HG03575 (cell line): Measurements from ENCODE around the gene STT3B.
"Not testable (repeated sequence)": the region's sequence is repeated elsewhere in the genome, so short reads cannot be mapped to it uniquely, and the experiment has no call there.

ENCODE experiments used
- ATAC-seq: cut with Tn5 transposase; IDR thresholded peaks from one replicate; pipeline ENCODE4 v1.9.1; 2021; ENCODE audit not compliant: unreplicated experiment, insufficient number of reproducible peaks, low FRiP score; ENCODE audit errors: extremely low read depth

Gene STT3B

DNA sequence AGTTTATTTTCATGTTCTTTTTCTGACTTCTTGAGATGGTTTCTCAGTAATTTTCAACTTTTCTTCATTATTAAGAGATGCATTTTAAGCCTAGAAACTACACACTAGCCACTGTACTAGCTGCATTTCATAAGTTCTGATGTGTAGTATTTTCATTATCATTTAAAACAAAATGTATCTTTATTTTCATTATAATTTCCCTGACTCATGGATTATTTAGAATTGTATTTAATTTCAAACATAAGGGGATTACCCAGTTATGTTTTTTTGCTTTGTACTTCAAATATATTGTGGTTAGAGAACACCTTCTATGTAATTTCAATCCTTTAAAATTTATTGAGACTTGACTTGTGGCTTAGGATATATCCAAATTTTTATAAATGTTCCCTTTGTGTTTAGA is 44.5 kb downstream of the STT3B start:
- no peak for ATAC-seq

- no peak for ATAC-seq
Observed at GRCh38 chr3:31579828-31580227, 47.1 kb downstream of the STT3B start.

GRCh38 chr3:31580645-31581044 is 47.9 kb downstream of the STT3B start:
- no peak for ATAC-seq

GRCh38 chr3:31581660-31582059 is 48.9 kb downstream of the STT3B start:
- ATAC-seq, result no peak

GRCh38 chr3:31589228-31589627 is 56.5 kb downstream of the STT3B start:
- no peak for ATAC-seq

- no peak for ATAC-seq
Observed at GRCh38 chr3:31590650-31591049, 57.9 kb downstream of the STT3B start.

GRCh38 chr3:31592764-31593163 is 60.0 kb downstream of the STT3B start:
- ATAC-seq, result no peak

DNA sequence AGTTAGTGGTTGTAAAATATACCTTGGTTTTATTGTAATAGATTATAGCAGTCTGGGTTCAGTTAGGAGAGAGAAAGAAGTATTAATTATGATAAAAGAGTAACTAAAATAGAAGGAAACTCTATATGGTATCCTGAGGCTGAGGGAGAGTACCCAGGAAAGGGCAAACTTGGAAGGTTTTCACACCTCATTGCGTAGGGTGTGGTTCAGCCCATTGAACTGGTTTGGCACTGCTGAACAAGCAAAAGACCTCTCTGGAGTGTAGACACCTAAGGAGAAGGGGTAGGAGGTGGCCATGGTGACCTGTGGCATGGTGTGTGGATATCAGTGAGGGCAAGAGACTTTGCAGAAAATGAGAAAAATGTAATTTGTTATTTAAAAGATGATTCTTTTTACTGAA is 63.5 kb downstream of the STT3B start:
- ATAC-seq, result no peak

GRCh38 chr3:31600431-31600830 is 67.7 kb downstream of the STT3B start:
- no peak for ATAC-seq

GRCh38 chr3:31605333-31605732 is 72.6 kb downstream of the STT3B start:
- not testable (repeated sequence) for ATAC-seq

GRCh38 chr3:31606453-31606852 is 73.7 kb downstream of the STT3B start:
- ATAC-seq, result no peak

DNA sequence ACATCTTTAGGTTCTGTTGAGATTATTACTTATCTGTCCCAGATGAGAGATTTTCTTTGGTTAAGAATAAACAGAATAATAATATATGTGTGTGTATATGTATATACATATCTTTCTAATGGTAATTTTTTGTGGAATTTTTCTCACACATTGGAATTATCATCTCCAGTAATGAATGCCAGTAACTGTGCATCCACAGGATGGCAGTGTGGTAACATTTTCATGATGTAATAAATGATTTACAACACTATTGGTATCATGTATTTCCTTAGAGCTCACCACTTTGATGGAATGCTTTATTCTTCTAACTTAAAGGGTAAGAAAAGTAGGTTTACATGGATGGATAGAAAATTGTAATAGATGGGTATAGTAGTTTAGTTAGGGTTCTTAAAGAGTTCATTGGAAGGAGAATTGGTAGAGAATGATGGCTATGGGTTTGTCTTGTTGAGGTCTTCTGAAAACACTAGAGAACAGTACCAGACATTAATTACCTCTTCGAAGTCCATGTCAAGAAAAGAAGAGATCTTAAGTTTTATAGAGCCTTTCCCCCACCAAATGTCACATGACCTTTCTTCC is 78.1 kb downstream of the STT3B start:
- ATAC-seq, result no peak

- ATAC-seq, result no peak
Observed at GRCh38 chr3:31613177-31613576, 80.5 kb downstream of the STT3B start.

GRCh38 chr3:31613654-31614053 is 80.9 kb downstream of the STT3B start:
- ATAC-seq, result no peak

DNA sequence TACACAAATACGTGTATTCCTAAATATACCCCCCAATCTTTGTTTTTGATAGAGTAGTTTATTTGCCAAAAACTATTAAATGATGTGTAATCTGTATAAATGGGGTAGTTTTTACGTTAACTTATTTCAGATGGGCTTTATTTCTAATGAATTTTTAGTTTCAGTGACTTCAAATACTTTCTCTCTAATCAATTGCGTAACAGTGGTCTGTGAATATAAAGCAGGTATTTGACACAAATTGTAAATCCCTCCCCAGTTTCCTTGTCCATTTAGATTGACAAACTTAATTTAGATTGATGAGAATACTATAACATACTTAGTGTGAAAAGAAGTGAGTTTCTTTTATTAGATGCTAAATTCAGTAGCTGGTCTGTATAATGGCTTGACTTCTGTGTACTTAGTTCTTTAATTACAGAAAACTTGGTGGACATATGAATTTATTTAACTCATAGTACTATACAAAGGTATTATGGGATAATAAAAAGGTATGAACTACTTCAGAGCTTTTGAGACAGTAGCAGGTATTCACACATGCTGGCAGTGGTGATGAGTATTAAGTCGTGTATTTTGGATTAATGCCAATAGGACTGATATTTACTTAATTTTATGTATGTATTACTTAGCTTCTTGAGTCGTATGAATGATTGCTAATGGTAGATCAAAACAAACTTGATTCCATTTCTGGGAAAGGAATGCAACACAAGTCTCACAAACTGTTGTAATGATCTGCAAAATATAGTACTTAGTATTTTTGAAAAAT is 81.6 kb downstream of the STT3B start:
- no peak for ATAC-seq

GRCh38 chr3:31615071-31615875 is 82.5 kb downstream of the STT3B start:
- ATAC-seq, result no peak

DNA sequence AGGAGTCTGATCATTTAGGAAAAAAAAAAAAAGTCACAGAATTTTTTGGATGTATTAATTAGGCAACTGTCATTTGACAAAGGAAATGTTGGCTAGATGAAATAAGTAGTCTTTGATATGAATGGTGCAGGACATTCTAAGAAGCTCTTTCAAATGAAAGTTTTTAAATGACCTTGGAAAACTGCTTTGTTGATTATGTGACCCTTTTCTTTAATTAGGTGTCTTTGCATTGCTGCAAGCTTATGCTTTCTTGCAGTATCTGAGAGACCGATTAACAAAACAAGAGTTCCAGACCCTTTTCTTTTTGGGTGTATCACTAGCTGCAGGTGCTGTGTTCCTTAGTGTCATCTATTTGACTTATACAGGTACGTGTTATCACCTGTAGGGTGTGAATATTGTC is 84.0 kb downstream of the STT3B start:
- ATAC-seq, result no peak

- no peak for ATAC-seq
Observed at GRCh38 chr3:31620656-31621055, 87.9 kb downstream of the STT3B start.

- no peak for ATAC-seq
Observed at GRCh38 chr3:31621314-31621713, 88.6 kb downstream of the STT3B start.

DNA sequence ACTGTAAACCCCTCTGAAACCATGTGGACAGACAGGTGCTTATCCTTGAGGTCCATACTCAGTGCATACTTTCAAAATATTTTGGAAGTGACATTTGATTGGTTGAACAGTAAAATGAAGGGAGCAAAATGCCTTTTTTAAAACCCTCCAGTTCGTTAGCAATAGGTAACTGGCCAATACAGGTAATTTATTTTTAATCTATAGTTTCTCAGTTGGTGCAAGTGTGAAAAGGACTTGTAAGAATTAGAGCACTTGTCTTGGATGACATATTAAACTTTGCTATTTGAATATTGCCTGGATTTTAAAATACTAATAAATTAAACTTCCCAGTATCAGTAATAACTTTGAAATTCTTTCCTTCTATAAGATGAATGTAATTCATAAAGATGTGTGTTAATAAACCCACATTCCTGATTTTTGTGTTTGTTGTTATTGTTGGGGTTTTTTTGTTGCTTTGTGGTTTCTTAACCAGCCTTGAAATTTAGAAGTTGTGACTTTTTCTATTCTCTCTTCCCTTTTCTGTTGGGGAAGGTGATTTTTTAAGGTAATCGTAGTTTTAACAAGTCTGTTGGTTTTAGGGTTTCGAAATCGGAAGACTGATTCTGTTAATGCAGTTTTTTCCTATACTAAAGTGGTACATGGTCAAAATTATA is 90.0 kb downstream of the STT3B start:
- ATAC-seq, result no peak
